Neural cell (in vitro differentiated cells): ENCODE data around the gene ENOX1.

Experiments
- EZH2 ChIP-seq: fragments of 200-600, 300-800 bp; shearing (Covaris generic), sonication (generic); IDR thresholded peaks from 2 replicates; pipeline ENCODE4 v1.6.1; 2014; ENCODE audit warnings: antibody characterized with exemption, low read length, borderline replicate concordance, mild to moderate bottlenecking; ENCODE audit not compliant: insufficient read depth, poor library complexity, severe bottlenecking
- POLR2AphosphoS5 ChIP-seq: IDR thresholded peaks from 2 replicates; pipeline ENCODE4 v1.6.1; 2012
- TAF1 ChIP-seq: IDR thresholded peaks from 2 replicates; pipeline ENCODE4 v1.6.1; 2012; ENCODE audit warnings: low read depth
- TF ChIP-seq, protein P1 (sequence below): IDR thresholded peaks from 2 replicates; pipeline ENCODE4 v1.6.1; 2012; ENCODE audit warnings: borderline replicate concordance
- TF ChIP-seq, protein P2 (sequence below): fragments of 450-650 bp; IDR thresholded peaks from 2 replicates; pipeline ENCODE4 v1.5.1; 2014; ENCODE audit warnings: antibody characterized with exemption, mild to moderate bottlenecking, moderate library complexity; ENCODE audit not compliant: poor library complexity, severe bottlenecking

DNA sequence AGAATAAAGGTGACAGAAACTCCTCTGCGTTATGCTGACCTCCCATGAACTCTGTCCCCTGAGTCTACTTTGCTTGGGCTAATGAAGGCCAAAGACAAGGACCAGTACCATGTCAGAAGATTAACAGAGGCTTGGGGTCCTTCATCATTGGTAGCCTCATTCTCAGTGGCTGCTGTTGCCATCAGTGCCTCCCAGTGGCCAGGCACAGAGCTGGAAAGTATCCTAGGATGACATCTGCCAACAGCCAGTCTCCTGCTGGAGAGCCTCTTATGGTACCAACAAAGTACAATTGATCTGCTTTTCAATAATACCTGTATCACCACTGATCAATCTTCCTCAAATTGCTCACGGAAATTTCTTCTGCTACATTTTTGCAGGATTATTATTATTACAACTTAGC is 481.8 kb downstream of the ENOX1 start:
- no peak for TF ChIP-seq POLR2AphosphoS5
- TF ChIP-seq, protein P1, sequence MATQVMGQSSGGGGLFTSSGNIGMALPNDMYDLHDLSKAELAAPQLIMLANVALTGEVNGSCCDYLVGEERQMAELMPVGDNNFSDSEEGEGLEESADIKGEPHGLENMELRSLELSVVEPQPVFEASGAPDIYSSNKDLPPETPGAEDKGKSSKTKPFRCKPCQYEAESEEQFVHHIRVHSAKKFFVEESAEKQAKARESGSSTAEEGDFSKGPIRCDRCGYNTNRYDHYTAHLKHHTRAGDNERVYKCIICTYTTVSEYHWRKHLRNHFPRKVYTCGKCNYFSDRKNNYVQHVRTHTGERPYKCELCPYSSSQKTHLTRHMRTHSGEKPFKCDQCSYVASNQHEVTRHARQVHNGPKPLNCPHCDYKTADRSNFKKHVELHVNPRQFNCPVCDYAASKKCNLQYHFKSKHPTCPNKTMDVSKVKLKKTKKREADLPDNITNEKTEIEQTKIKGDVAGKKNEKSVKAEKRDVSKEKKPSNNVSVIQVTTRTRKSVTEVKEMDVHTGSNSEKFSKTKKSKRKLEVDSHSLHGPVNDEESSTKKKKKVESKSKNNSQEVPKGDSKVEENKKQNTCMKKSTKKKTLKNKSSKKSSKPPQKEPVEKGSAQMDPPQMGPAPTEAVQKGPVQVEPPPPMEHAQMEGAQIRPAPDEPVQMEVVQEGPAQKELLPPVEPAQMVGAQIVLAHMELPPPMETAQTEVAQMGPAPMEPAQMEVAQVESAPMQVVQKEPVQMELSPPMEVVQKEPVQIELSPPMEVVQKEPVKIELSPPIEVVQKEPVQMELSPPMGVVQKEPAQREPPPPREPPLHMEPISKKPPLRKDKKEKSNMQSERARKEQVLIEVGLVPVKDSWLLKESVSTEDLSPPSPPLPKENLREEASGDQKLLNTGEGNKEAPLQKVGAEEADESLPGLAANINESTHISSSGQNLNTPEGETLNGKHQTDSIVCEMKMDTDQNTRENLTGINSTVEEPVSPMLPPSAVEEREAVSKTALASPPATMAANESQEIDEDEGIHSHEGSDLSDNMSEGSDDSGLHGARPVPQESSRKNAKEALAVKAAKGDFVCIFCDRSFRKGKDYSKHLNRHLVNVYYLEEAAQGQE: no peak
- TF ChIP-seq, protein P2, sequence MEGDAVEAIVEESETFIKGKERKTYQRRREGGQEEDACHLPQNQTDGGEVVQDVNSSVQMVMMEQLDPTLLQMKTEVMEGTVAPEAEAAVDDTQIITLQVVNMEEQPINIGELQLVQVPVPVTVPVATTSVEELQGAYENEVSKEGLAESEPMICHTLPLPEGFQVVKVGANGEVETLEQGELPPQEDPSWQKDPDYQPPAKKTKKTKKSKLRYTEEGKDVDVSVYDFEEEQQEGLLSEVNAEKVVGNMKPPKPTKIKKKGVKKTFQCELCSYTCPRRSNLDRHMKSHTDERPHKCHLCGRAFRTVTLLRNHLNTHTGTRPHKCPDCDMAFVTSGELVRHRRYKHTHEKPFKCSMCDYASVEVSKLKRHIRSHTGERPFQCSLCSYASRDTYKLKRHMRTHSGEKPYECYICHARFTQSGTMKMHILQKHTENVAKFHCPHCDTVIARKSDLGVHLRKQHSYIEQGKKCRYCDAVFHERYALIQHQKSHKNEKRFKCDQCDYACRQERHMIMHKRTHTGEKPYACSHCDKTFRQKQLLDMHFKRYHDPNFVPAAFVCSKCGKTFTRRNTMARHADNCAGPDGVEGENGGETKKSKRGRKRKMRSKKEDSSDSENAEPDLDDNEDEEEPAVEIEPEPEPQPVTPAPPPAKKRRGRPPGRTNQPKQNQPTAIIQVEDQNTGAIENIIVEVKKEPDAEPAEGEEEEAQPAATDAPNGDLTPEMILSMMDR: no peak
- no peak for TF ChIP-seq EZH2
- TF ChIP-seq TAF1: no peak
